HG02970 (cell line): ENCODE results near the gene EFL1.
"Not testable (repeated sequence)": the region's sequence is repeated elsewhere in the genome, so short reads cannot be mapped to it uniquely, and the experiment has no call there.

ENCODE experiments used
- ATAC-seq: cut with Tn5 transposase; IDR thresholded peaks from one replicate; pipeline ENCODE4 v1.9.1; 2021; ENCODE audit warnings: mild to moderate bottlenecking, moderate library complexity, moderate number of reproducible peaks; ENCODE audit not compliant: unreplicated experiment, low FRiP score

The EFL1 gene

DNA sequence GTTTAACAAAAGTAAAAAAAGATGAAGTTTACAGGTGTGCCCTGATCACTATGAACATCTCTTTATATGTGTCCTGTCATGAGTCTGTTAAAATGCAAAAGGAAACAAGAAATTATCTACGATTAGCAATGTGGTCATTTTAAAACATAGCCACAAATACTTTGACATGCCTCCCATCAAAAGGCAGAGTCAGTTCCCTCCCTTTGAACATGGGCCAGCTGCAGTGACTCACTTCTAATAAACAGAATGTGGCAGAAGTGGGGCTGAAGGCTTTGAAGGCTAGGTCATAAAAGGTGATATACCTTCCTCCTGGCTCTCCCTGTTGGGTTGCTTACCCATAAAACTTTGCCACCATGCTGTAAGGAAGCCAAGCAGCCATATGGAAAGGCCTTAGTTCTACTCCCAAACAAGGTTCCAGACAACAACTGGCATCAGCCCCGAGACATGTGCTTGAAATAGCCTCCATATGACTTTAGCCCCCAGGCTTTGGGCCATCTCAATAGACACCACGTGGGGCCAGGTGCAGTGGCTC is 52.4 kb downstream of the EFL1 start:
- ATAC-seq: not testable (repeated sequence)

DNA sequence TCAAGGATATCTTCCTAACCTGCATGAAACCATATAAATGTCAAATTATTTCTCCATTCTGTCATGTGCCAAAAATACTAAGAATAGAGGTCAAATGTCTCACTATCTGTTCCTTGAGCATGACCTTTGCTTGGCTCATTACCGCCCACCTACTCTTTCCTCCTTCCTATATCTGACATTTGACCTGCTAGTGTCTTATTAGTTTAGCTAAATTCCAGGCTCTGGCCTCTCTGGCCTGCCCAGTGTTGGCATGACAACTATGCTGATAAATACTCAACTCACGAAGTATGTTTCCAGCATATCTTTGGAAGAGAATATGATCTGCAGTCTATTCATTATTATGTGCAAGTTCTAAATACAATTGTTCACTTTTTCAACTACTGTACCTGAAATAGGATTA is 58.0 kb downstream of the EFL1 start:
- ATAC-seq: not testable (repeated sequence)

DNA sequence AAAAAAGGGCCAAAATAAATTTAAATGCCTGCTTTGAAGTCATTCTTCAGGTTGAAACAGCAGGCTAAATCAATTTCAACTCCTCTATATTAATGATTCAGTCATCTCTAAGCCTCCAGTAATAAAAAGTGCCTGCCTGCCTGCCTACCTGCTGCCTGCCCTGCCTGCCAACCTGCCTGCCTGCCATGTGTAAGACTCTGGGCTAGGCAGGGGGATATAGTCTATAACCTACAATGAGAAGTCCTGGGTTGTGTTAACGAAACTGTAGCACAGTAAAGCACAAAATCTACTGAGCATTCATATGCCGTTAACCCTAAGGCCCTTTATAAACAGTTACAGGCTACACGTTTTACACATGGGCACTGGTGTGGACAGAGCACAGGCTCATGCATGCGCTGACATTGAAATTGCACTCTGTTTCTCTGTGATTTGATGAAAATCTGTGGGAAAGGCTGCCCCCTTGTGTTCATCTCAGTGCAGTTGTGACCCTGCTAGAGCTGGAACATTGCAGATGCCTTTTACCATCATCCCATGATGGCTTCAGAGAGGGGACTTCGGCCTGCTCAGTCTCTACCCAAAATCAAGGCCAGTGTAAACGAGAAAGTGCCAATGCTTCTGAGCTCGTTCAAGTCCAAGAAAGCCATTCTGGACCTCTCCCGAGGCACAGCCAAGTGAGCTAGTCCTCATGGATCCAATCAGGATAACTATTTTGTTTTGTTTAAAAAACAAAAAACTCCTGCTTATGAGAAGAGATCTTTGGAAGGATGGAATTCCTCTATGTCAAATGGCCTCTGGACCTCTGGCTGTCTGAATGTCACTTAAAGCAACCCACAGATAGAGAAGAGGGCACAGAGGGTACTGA is 64.6 kb downstream of the EFL1 start:
- ATAC-seq: peak; percentile 77

DNA sequence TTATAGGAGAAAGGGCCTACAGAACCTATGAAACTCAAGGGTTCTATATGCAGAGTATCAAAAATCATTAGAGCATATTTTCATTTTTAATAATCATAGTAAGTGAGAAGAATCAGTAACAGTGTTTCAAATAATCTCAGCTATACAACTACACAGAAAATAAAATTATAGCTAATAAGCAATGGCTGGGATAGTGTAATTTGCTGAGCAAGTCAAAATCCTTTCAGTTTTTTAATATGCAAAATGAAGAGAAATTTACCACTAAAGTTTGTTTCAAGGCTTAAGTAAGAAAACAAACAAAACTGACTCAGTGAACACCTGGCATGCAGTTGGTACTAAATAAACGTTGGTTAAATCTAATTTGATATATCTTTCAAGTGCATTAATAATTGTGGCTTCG is 66.2 kb downstream of the EFL1 start:
- no peak for ATAC-seq

DNA sequence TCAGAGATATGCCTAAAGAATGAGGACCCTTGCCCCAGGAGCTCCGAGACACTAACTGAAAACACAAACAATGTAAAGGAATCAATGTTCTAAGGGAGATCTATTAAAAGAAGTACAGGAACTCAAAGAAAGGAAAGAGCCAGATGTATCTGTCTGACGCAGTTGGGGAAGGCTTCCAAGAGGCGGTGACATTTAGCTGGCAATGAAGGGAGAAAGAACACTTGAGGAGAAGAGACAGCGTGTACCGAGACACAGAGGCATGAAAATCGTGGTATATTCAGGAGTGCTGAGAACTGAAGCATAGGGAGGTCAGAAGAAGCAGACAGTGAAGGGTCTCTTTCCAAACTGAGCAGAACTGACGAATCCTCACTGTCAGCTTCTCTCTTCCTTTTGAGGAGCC is 66.7 kb downstream of the EFL1 start:
- ATAC-seq: not testable (repeated sequence)

DNA sequence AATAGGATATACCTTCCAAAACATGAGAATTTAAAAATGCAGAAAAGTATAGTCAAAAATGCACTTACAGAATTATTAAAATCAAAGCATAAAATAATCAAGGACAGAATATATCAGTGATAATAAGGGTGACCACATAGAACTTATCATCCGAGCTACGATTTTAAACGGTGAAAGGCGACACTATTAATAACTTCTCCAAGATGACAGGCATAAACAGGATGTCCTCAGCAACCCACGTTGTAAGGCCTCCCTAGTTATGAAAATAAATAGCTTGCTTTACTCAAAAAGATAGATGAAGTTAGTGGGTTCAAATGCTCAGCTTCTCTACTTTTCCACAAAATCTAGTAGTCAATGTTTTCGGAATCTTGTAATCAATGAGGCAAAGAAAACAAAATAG is 68.0 kb downstream of the EFL1 start:
- ATAC-seq: not testable (repeated sequence)

DNA sequence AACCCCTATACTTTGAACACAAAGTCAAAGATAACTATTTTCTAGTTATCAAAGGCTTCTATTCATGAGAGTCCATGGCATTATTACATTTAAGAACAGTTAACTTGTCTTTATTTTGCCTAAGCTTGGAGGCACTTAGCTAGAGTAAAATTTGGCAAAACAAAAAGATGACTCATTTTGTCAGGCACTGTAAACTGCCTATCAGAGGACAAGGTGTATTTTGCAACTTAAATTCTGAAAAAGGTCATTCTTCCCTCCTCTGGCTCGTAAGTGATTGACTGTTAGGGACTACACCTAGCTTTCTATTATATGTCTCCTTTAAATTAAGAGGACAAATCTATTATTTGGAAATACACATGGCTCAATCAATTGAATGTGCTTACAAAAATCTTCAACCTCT is 69.1 kb downstream of the EFL1 start:
- not testable (repeated sequence) for ATAC-seq

DNA sequence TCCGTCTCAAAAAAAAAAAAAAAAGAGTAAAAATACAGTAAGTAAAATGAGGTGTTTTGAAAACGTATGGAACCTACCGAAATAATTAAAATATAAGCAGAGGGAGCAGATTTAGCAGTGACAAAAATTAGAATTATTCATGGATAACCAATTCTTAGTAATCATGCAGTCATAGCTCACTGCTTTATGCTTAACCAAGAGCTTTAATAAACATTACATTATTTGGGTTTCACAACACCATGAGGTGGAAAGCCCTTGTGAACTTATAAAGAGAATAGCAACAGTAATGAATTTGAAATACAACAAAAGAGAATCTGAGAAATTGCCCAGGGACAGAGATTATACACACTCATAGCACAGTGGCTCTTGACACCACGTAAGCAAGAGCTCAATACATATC is 70.1 kb downstream of the EFL1 start:
- not testable (repeated sequence) for ATAC-seq

DNA sequence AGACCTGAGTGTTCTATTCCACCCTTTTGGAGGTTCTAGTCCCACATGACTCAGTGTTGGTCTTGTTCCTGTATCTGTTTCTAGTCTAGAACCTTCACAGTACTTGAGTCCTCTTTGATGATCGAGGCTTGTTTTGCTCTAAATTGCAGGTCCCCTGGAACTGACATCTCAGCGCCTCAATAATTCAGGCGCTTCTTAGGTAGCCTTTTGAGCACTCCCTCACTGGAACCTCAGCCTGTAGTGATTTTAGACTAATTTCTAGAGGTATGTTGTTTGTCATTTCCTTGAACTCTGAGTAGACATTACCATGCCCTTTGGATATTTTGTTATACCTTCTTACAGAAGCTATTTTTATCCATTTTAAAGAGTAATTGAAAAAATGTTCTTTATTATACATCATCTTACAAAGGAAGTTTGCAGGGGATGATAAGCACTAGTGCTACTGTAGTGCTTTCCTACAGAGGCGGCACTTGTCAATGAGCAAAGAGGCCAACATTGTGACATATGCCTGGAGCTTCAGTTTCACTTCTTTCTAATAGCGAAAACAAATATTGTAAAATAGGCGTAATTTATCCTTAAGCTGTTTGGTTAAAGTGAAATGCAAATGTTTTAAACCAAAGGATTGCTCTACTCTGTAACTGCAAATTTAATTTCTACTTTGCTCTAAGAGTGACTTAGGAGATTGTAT is 75.7 kb downstream of the EFL1 start:
- no peak for ATAC-seq

DNA sequence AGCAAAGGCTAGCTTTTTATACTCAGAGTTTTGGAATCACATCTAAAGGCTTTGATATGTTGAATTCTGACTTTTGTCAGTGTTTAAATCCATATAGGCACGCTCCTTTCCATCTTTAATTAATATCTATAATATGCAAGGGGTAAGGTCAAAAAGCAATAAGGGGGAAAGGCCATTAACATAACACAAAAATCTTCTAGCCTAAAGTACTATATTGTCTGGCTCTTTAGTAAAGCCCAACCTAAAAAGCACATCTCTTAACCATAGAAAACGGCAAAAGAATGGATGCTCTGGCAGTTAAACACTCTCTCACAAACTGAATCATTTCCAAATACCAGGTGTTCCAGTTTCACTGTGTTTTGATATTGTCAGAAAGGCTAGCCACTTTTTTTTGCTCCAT is 76.4 kb downstream of the EFL1 start:
- no peak for ATAC-seq

DNA sequence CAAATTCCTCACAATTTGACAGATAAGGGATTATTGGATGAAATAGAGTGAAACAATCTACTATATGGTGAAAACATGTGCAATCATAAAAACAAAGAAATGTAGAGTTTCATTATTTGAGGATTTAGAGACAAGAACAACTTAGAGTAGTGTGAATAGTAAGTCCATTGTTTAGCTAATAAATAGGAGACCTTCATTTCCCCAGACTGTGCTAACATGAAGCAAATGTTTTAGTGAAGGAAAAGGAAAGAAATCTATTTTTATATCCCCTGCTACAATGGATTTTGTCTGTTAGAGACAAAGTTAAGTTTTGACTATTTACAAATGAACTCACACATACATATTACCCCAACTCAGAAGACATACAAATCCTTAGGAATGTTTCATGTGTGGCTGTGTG is 77.8 kb downstream of the EFL1 start:
- ATAC-seq: no peak

DNA sequence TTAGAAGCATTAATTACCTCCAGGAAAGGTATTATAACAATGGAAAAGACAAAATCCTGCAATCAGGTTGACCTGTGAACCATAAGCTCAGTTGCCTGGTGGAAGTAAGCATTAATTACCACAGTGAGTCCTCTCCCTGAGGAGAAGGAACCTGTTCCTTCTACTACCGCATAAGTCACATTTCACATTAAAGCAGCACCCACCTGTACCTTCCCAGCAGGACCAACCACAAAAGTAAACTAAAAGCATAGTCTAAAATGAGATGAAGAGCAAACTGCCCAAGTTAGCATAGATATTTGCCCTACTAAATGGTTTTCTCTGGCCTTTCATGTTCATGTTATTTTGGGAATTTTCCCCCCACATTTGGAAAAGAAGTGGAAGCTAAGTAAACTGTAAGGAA is 78.2 kb downstream of the EFL1 start:
- ATAC-seq: no peak

DNA sequence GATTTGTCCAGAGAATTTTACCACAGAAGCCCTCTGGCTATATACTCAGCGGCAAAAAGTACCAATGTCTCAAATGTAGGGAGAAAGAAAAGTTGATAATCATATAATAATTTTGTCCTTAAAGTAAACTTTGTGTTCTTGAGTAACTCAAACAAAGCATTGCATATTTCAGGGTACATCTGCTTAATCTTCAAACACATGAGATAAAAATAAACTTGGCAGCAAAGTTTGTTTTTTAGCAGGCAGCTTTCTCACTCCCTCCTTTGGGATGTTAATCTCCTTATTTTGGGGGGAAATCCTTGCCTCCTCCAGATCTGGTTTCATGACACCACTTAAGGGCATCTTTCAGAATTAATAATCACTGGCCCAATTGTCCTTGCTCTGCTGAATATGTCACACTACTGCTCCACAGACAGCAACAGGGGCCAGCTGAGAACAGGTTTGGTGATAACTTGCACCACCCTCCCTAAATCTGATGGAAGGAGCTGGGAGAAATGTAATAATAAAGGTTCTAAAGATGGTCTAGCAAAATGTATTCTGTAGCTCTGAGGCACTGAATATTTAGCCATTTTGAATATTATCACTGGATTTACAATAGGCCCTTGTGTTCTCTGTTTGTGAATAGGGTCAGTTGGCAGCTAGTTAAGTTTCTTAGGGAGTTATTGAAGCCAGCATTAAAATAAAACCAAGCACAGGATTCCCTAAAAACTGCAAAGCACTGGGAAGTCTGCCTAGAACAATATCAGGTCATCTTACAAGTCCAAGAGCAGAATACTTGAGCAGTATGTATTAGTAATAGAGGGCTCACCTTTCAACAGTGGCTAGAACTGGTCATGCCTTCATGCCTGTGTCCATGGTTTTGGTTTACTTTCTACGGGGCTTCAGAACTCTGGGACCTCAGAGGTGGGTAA is 79.2 kb downstream of the EFL1 start:
- ATAC-seq: no peak

DNA sequence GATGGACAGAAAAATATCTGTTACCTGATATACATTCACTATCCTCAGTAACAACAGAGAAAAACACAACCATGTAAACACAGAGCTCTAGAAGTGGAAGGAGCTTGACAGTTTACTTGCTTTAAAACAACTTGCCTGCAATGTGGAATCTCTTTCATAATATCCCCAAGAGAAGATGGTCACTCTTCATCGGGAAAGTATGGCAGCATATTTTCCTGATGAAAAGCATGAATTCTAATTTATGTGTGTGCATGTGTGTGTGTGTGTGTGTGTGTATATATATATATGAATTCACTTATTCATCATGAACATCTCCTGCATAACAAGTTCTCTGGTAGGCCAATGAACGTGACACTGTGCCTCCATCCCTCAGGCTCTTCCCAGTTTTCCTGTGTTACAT is 81.2 kb downstream of the EFL1 start:
- no peak for ATAC-seq

DNA sequence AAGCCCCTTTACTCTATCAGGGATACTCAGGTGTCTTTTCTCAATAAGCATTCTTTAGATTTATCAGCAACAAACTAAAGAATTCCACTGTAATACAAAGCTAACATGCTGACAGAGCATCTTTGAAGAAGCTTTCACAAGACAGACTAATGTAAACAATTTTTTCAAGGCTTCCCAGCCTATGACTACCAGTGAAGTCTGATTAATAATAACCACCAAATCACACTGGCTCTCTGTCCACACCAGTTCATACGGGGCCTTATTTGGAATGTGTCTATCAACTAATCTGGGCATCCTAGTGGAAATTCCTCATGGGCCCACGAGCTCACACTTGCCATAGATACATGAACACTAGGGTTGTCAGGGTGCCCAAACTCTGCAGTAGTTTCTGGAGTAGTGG is 84.5 kb downstream of the EFL1 start:
- no peak for ATAC-seq

DNA sequence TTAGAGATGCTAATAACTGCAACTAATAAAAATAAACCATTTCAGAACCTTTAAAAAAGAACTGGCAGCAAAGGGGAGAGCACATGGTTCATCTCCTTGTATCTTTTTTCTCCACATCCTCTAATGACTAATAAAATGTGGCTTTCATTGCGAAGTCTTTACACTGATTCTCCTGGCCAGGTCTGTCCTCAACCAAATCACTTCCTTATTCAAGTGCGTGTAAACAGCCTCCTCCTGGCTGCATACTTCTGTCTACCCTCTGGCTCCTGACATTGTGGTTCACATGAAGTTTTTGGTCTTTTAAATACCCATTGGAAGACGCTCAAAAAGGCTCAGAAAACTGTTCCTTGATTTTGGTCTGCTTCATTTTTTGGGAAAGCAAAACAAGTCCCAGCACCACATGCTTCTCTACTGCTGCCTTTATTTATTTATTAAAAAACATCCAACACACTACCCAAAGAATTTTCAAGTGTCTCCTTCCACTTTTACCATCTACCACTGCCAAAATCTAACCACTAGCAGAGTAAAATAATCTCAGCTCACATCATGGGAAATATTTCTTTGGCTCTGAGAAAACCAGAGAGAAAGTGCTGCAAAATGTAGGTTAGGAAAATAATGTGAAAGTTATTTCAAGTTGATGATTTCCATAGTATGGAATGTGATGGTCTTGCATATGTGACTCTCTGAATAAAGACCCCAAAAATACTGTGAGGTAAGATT is 85.1 kb downstream of the EFL1 start:
- ATAC-seq: no peak

DNA sequence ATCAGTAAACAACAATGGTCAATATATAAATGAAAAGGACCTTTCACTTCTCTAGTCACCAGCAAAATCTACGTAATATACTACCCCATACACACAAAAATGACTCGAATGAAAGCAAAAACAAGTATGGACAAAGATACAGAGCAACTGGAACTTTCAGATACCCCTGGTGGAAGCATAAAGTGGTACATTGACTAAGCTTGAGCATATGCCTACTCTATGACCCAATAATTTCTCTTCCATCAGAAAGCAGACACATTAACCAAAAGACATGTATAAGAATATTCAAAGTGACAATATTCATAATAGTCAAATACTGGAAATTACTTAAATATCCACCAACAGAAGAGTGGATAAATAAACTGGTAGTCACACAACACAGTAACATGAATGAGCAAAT is 86.0 kb downstream of the EFL1 start:
- ATAC-seq: no peak

DNA sequence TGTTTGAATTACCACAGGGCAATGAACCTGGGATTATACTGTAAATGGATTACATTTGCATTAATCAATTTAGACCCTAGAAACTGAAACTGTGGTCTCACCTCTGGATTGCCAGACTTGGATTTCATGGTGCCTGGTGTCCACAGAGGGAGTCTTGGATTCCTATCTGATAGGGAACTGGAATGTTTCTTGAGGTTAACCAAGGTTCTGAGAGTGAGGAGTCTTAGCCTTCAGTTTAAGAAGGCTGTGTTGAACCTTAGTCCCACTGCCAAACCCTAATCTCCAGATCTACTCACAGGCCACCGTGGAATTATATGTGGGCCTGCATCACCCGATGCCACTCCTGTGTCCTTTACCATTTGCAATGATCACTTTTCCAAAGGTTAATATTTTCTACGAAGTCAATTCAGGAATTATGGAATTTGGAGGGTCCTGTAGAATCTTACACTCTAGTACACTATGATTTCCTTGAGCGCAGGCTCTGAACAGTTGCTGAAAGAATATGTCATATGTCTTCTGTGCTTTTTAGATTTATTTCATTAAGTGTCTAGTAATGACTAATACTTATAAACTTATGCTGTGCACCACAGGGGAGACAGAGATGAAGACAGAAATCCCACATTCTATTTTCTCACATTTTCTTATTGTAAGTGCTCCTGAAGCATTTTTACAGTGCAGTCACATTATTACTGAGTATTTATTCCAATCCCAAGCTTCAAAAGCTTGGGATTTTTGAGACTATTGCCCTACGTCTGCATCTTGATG is 87.9 kb downstream of the EFL1 start:
- ATAC-seq: no peak

DNA sequence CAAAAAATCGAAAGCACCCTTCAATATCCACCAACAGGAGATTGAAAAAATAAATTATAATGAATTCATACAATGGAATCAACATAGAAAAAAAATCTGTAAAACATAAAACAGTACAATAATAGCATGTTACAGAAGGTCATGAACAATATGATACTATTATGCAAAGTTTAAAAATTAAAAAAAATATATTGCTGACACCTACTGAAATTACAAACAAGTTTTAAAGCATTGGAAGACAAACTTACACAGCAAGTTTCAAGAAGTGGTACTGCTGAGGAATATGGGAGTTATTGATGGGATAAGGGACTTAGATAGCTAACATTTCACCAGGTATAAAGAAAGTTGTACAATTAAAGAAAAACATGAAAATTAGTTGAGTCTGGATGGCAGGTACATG is 89.4 kb downstream of the EFL1 start:
- ATAC-seq: no peak
